ENCODE measurements around the gene BAG1. TPM values are rescaled to one million over a fixed set of nuclear protein-coding genes. Genes with fewer than 3 reads are reported as not detected.
A peak's percentile ranks its signal among the peaks of the same experiment; 100 is the strongest.

Gene BAG1
- total and polyA plus RNA-seq, 2 of the 13 experiments (the other 11 are each of a cell fraction or from before 2014, with no cell fraction given): 23.1 to 59.5 TPM

DNA sequence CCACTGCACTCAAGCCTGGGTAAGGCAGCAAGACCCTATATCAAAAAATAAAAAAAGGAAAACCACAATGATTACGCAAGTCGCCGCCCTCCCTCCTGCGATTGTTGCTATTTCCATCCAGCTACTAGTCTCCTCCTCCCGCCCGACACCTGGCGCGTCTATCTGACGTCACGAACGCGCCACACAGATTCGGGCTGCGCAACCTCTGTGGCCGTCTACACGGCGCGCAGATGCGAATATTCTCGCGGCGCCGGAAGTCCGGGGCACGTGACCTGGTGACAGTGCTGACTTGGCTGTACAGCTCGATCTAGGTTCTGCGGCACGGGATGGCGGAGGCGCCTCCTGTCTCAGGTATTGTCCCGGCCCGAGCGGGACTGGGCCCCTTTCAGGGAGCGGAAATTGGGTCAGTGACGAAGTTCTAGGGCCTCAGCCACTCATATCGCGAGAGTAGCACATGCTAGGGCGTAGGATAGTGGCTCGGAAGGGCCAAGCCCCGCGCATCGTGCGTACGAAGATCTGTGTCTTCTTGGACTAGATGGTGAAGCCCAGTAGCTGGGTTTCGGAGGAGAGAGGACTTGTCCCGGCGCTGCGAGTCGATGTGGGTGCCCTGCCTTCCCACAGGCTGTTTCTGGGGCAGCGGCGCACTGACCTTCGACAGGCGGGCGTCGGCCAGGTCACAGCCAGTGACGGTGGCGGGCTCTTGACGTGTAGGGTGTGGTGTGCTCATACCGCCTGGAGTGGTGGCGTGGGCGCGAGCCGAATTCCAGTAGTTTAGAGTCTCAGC is 25.9 kb upstream of the BAG1 start, which contains the start of gene NFX1 (continued):
- TF ChIP-seq SRSF9 (IDR thresholded peaks at IDR 0.05; ENCODE audit: borderline replicate concordance, insufficient read depth, low read depth, low read length, poor library complexity, severe bottlenecking): no peak
- TF ChIP-seq KLF11 (CRISPR knock-in tag; IDR thresholded peaks at IDR 0.05): 0 out of 2 replicates have a peak, but pooled peaks have one; percentile 78
- peak; percentile 74 for TF ChIP-seq HCFC1 (IDR thresholded peaks at IDR 0.05; ENCODE audit: low read depth, low read length)
- peak; percentile 57 for TF ChIP-seq BCL6 (CRISPR knock-in tag; IDR thresholded peaks at IDR 0.05)
- TF ChIP-seq, protein P1, sequence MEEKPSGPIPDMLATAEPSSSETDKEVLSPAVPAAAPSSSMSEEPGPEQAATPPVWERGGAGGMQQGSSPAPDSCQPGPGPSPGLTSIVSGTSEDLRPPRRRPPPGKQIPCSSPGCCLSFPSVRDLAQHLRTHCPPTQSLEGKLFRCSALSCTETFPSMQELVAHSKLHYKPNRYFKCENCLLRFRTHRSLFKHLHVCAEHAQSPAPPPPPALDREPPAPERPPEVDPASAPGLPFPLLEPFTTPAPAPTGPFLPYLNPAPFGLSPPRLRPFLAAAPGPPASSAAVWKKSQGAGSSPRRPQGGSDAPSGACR (CRISPR knock-in tag; IDR thresholded peaks at IDR 0.05): no peak
- TF ChIP-seq ZSCAN12 (CRISPR knock-in tag; IDR thresholded peaks at IDR 0.05): no peak; the same call in 1 of the 2 replicates
- TF ChIP-seq, protein P2, sequence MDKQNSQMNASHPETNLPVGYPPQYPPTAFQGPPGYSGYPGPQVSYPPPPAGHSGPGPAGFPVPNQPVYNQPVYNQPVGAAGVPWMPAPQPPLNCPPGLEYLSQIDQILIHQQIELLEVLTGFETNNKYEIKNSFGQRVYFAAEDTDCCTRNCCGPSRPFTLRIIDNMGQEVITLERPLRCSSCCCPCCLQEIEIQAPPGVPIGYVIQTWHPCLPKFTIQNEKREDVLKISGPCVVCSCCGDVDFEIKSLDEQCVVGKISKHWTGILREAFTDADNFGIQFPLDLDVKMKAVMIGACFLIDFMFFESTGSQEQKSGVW (CRISPR knock-in tag; IDR thresholded peaks at IDR 0.05; ENCODE audit: borderline replicate concordance): no peak
- TF ChIP-seq ZNF772 (CRISPR knock-in tag; IDR thresholded peaks at IDR 0.05): peak; percentile 96
- peak; percentile 34; the same call in 1 of the 2 replicates for TF ChIP-seq ZNF556 (CRISPR knock-in tag; IDR thresholded peaks at IDR 0.05; ENCODE audit: borderline replicate concordance)
- no peak for TF ChIP-seq ZNF205 (CRISPR knock-in tag; IDR thresholded peaks at IDR 0.05)
- no peak for TF ChIP-seq MBNL3 (CRISPR knock-in tag; conservative IDR thresholded peaks at IDR 0.05)
- TF ChIP-seq YEATS4 (CRISPR knock-in tag; IDR thresholded peaks at IDR 0.05; ENCODE audit: borderline replicate concordance): peak; percentile 93
- TF ChIP-seq SALL1 (CRISPR knock-in tag; IDR thresholded peaks at IDR 0.05): peak; percentile 94
- TF ChIP-seq, protein P3, sequence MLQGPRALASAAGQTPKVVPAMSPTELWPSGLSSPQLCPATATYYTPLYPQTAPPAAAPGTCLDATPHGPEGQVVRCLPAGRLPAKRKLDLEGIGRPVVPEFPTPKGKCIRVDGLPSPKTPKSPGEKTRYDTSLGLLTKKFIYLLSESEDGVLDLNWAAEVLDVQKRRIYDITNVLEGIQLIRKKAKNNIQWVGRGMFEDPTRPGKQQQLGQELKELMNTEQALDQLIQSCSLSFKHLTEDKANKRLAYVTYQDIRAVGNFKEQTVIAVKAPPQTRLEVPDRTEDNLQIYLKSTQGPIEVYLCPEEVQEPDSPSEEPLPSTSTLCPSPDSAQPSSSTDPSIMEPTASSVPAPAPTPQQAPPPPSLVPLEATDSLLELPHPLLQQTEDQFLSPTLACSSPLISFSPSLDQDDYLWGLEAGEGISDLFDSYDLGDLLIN (CRISPR knock-in tag; IDR thresholded peaks at IDR 0.05; ENCODE audit: borderline replicate concordance): 0 out of 2 replicates have a peak, but pooled peaks have one; percentile 51
- TF ChIP-seq, protein P4, sequence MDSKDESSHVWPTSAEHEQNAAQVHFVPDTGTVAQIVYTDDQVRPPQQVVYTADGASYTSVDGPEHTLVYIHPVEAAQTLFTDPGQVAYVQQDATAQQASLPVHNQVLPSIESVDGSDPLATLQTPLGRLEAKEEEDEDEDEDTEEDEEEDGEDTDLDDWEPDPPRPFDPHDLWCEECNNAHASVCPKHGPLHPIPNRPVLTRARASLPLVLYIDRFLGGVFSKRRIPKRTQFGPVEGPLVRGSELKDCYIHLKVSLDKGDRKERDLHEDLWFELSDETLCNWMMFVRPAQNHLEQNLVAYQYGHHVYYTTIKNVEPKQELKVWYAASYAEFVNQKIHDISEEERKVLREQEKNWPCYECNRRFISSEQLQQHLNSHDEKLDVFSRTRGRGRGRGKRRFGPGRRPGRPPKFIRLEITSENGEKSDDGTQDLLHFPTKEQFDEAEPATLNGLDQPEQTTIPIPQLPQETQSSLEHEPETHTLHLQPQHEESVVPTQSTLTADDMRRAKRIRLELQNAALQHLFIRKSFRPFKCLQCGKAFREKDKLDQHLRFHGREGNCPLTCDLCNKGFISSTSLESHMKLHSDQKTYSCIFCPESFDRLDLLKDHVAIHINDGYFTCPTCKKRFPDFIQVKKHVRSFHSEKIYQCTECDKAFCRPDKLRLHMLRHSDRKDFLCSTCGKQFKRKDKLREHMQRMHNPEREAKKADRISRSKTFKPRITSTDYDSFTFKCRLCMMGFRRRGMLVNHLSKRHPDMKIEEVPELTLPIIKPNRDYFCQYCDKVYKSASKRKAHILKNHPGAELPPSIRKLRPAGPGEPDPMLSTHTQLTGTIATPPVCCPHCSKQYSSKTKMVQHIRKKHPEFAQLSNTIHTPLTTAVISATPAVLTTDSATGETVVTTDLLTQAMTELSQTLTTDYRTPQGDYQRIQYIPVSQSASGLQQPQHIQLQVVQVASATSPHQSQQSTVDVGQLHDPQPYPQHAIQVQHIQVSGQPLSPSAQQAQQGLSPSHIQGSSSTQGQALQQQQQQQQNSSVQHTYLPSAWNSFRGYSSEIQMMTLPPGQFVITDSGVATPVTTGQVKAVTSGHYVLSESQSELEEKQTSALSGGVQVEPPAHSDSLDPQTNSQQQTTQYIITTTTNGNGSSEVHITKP (CRISPR knock-in tag; IDR thresholded peaks at IDR 0.05; ENCODE audit: low read depth): peak; percentile 53; the same call in 1 of the 2 replicates
- TF ChIP-seq, protein P5, sequence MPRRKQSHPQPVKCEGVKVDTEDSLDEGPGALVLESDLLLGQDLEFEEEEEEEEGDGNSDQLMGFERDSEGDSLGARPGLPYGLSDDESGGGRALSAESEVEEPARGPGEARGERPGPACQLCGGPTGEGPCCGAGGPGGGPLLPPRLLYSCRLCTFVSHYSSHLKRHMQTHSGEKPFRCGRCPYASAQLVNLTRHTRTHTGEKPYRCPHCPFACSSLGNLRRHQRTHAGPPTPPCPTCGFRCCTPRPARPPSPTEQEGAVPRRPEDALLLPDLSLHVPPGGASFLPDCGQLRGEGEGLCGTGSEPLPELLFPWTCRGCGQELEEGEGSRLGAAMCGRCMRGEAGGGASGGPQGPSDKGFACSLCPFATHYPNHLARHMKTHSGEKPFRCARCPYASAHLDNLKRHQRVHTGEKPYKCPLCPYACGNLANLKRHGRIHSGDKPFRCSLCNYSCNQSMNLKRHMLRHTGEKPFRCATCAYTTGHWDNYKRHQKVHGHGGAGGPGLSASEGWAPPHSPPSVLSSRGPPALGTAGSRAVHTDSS (CRISPR knock-in tag; conservative IDR thresholded peaks at IDR 0.05): 0 out of 2 replicates have a peak, but pooled peaks have one; percentile 73
- peak; percentile 90 for TF ChIP-seq ZNF543 (CRISPR knock-in tag; IDR thresholded peaks at IDR 0.05)

Data from HepG2 (cell line).